Measurements from ENCODE around the gene CNTN1.

CNTN1 gene

DNA sequence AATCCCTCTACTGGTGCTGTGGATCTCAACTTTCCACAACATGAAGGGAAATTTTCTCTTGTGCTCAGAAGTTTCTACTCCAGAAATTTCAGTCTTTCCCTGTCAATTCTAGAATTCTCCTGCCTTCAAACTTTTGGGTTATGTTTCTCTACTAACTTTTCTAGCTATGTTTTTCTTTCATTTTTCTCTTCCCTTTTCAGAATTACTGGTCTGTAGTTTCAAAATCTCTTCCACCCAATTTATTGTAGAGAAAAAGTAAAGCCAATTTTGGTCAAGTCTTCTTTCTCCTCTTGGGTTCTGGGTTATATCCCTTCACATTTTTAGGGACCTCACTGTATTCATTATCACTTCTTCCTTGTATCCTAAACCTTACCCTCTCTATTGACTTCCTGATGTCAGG, 18.9 kb downstream of the CNTN1 start (continued):
- no peak for TF ChIP-seq PRDM2 (tag by site-specific recombination; IDR thresholded peaks at IDR 0.05; ENCODE audit: borderline replicate concordance)
- TF ChIP-seq RBAK (tag by site-specific recombination; IDR thresholded peaks at IDR 0.05), result no peak
- TF ChIP-seq ZEB2 (tag by site-specific recombination; IDR thresholded peaks at IDR 0.05), result no peak
- no peak for TF ChIP-seq ZNF184 (tag by site-specific recombination; IDR thresholded peaks at IDR 0.05)
- no peak for TF ChIP-seq ZNF19 (tag by site-specific recombination; IDR thresholded peaks at IDR 0.05; ENCODE audit: low read depth)
- TF ChIP-seq, protein P1, sequence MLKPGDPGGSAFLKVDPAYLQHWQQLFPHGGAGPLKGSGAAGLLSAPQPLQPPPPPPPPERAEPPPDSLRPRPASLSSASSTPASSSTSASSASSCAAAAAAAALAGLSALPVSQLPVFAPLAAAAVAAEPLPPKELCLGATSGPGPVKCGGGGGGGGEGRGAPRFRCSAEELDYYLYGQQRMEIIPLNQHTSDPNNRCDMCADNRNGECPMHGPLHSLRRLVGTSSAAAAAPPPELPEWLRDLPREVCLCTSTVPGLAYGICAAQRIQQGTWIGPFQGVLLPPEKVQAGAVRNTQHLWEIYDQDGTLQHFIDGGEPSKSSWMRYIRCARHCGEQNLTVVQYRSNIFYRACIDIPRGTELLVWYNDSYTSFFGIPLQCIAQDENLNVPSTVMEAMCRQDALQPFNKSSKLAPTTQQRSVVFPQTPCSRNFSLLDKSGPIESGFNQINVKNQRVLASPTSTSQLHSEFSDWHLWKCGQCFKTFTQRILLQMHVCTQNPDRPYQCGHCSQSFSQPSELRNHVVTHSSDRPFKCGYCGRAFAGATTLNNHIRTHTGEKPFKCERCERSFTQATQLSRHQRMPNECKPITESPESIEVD (tag by site-specific recombination; IDR thresholded peaks at IDR 0.05), result no peak
- no peak for TF ChIP-seq PRDM10 (tag by site-specific recombination; IDR thresholded peaks at IDR 0.05)
- no peak for TF ChIP-seq ZNF544 (tag by site-specific recombination; IDR thresholded peaks at IDR 0.05)
- TF ChIP-seq ZNF324 (tag by site-specific recombination; IDR thresholded peaks at IDR 0.05), result no peak
- no peak for TF ChIP-seq GLIS1 (tag by site-specific recombination; IDR thresholded peaks at IDR 0.05)
- TF ChIP-seq ZNF518A (tag by site-specific recombination; conservative IDR thresholded peaks at IDR 0.05; ENCODE audit: low read depth), result no peak
- no peak for TF ChIP-seq MYNN (tag by site-specific recombination; IDR thresholded peaks at IDR 0.05; ENCODE audit: borderline replicate concordance)

Data from HEK293 (cell line).